Left renal cortex interstitium (tissue), 4 donors: ENCODE data around the gene KLHL15. TPM values are rescaled to one million over a fixed set of nuclear protein-coding genes. Genes with fewer than 3 reads are reported as not detected.

Source experiments
- DNase-seq, 4 donors: peaks; one replicate each; pipeline ENCODE4 v3.0.0-alpha.2; 2013; ENCODE audit warnings: low read depth in 4 of 4, low spot score in 2 of 4, missing footprints in 1 of 4
- polyA plus RNA-seq, 4 donors: library from polyadenylated mRNA; unstranded; fragments of 120-200 nt; gene quantifications; one replicate each; pipeline ENCODE4 v1.2.1, GENCODE V29; 2013; ENCODE audit not compliant: insufficient read length in 4 of 4

Gene KLHL15
- polyA plus RNA-seq, 4 donors: 12.9 to 16.2 (median 14.5) TPM

GRCh38 chrX:23952984-23953907 lies 73.7 kb downstream of the KLHL15 start:
- DNase-seq: no peak

- DNase-seq: no peak
These were observed 74.6 kb downstream of the KLHL15 start for GRCh38 chrX:23952391-23952790.

- no peak for DNase-seq
These were observed 81.8 kb downstream of the KLHL15 start for GRCh38 chrX:23945206-23945605.

- no peak for DNase-seq
These were observed 82.8 kb downstream of the KLHL15 start for GRCh38 chrX:23944234-23944633.

- DNase-seq: no peak
These were observed 87.8 kb downstream of the KLHL15 start for GRCh38 chrX:23939203-23939602.

- no peak for DNase-seq
These were observed 88.3 kb downstream of the KLHL15 start for GRCh38 chrX:23938690-23939089.

GRCh38 chrX:23937100-23937499 lies 89.9 kb downstream of the KLHL15 start:
- DNase-seq: no peak

GRCh38 chrX:23936180-23936579 lies 90.8 kb downstream of the KLHL15 start:
- no peak for DNase-seq

- DNase-seq: no peak
These were observed 91.9 kb downstream of the KLHL15 start for GRCh38 chrX:23935106-23935505.

Other genes starting within 250 kb of the KLHL15 start
- 100 to 1,000 TPM; 240 to 326 (median 266) TPM for gene SAT1, start 244.0 kb downstream of the KLHL15 start, polyA plus RNA-seq
- gene APOO, start 119.2 kb downstream of the KLHL15 start, polyA plus RNA-seq: 10 to 100 TPM; 33.8 to 43.5 (median 39.1) TPM
- gene CXorf58, start 119.2 kb downstream of the KLHL15 start, polyA plus RNA-seq: under 1 TPM in 2 of 4 donors, not detected in 2; 0.17 to 0.32 TPM
- gene EIF2S3, start 27.8 kb upstream of the KLHL15 start, polyA plus RNA-seq: 100 to 1,000 TPM; 148 to 222 (median 169) TPM
- gene ZFX, start 122.5 kb upstream of the KLHL15 start, polyA plus RNA-seq: 10 to 100 TPM; 22.5 to 34.0 (median 30.8) TPM